Measurements from ENCODE around the gene THRSP. TPM values are rescaled to one million over a fixed set of nuclear protein-coding genes. Genes with fewer than 3 reads are reported as not detected.
"Not testable (repeated sequence)": the region's sequence is repeated elsewhere in the genome, so short reads cannot be mapped to it uniquely, and the experiment has no call there.

Gene THRSP
- total RNA-seq, 4 donors from 2014 or later, result 12.7 to 119 (median 15.6) TPM

DNA sequence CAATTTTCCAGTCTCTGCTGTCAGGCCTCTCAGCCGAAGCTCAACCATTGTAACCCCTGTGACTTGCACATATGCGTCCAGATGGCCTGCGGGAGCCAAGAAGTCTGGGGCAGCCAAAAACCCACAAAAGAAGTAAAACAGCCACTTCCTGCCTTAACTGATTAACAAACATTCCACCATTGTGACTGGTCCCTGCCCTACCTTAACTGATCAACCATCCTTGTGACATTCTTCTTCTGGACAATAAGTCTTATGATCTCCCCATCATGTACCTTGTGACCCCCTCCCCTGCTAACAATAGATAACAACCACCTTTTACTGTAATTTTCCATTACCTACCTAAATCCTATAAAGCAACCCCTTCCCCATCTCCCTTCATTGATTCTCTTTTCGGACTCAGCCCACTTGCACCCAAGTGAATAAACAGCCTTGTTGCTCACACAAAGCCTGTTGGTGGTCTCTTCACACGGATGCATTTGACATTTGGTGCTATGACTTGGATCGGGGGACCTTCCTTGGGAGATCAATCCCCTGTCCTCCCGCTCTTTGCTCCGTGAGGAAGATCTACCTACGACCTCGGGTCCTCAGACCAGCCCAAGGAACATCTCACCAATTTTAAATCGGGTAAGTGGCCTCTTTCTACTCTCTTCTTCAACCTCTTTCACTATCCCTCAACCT lies 17.3 kb downstream of the THRSP start:
- DNase-seq (ENCODE audit: low spot score) (no peak), ATAC-seq (ENCODE audit: low FRiP score) (no peak)
- TF ChIP-seq, protein P1, sequence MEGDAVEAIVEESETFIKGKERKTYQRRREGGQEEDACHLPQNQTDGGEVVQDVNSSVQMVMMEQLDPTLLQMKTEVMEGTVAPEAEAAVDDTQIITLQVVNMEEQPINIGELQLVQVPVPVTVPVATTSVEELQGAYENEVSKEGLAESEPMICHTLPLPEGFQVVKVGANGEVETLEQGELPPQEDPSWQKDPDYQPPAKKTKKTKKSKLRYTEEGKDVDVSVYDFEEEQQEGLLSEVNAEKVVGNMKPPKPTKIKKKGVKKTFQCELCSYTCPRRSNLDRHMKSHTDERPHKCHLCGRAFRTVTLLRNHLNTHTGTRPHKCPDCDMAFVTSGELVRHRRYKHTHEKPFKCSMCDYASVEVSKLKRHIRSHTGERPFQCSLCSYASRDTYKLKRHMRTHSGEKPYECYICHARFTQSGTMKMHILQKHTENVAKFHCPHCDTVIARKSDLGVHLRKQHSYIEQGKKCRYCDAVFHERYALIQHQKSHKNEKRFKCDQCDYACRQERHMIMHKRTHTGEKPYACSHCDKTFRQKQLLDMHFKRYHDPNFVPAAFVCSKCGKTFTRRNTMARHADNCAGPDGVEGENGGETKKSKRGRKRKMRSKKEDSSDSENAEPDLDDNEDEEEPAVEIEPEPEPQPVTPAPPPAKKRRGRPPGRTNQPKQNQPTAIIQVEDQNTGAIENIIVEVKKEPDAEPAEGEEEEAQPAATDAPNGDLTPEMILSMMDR (IDR thresholded peaks at IDR 0.05), result no peak

DNA sequence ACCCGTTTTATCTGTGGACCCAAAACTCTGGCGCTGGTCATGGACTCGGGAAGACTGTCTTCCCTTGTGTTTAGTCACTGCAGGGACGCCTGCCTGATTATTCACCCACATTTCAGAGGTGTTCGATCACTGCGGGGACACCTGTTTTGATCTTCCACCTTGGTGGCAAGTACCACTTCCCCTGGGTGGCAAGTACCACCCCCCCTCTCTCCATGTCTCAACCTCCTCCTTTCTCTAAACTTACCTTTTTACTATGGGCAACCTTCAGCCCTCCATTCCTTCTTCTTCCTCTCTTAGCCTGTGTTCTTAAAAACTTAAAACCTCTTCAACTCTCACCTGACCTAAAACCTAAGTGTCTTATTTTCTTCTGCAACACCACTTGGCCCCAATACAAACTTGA lies 17.9 kb downstream of the THRSP start:
- TF ChIP-seq, protein P1 (IDR thresholded peaks at IDR 0.05), result no peak
- DNase-seq (ENCODE audit: low spot score) (no peak), ATAC-seq (ENCODE audit: low FRiP score) (no peak)

DNA sequence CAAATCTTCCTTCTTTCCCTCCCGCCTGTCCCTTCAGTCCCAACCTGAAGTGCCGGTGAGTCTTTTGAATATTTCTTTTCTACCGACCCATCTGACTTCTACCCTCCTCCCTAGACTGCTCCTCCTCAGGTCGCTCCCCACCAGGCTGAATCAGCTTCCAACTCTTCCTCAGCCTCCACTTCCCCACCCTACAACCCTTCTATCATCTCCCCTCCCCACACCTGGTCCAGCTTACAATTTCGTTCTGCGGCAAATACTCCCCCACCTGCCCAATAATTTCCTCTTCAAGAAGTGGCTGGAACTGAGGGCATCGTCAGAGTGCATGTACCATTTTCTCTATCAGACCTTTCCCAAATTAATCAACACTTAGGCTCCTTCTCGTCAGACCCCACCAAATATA lies 18.5 kb downstream of the THRSP start:
- TF ChIP-seq, protein P1 (IDR thresholded peaks at IDR 0.05), result no peak
- DNase-seq (ENCODE audit: low spot score), result no peak
- no peak for ATAC-seq (ENCODE audit: low FRiP score)

DNA sequence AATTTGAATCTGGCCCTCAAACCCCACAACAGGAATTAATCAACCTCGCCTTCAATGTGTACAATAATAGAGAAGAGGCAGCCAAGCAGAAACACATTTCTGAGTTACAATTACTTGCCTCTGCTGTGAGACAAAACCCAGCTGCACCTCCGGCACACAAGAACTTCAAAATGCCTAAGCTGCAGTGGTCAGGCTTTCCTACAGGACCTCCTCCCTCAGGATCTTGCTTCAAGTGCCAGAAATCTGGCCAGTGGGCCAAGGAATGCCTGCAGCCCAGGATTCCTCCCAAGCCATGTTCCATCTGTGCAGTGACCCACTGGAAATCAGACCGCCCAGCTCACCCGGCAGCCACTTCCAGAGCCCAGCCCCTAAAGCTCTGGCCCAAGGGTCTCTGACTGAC lies 19.4 kb downstream of the THRSP start:
- DNase-seq (ENCODE audit: low spot score), result no peak
- no peak for ATAC-seq (ENCODE audit: low FRiP score)
- TF ChIP-seq, protein P1 (IDR thresholded peaks at IDR 0.05), result no peak

DNA sequence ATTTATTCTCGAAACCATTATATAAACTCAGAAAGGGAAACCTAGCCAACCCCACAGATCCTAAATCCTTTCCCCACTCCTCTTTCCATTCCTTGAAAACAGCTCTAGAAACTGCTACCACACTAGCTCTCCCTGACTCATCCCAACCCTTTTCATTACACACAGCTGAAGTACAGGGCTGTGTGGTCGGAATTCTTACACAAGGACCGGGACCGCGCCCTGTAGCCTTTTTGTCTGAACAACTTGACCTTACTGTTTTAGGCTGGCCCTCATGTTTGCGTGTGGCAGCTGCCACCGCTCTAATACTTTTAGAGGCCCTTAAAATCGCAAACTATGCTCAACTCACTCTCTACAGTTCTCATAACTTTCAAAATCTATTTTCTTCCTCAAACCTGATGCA lies 20.8 kb downstream of the THRSP start:
- not testable (repeated sequence) for ATAC-seq (ENCODE audit: low FRiP score); DNase-seq (ENCODE audit: low spot score)

DNA sequence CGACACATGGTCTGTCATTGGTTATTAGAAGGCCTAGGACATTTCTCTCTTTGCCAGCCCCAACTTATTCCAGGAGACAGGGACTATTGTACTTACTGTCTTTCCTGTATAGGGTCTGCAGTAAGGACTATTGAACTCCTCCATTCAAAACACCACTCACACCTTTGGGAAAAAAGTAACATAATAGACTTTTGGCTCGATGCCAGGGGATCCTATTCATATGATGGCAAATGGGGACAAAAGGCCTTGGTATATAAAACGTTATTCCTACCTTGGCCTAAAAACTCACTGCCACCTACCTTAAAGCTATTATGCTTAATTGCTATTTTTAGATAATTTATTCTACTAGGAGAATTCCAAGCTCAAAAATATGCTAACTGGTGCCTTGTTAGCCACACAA lies 22.3 kb downstream of the THRSP start:
- TF ChIP-seq, protein P1 (IDR thresholded peaks at IDR 0.05), result no peak
- ATAC-seq (ENCODE audit: low FRiP score), result no peak

DNA sequence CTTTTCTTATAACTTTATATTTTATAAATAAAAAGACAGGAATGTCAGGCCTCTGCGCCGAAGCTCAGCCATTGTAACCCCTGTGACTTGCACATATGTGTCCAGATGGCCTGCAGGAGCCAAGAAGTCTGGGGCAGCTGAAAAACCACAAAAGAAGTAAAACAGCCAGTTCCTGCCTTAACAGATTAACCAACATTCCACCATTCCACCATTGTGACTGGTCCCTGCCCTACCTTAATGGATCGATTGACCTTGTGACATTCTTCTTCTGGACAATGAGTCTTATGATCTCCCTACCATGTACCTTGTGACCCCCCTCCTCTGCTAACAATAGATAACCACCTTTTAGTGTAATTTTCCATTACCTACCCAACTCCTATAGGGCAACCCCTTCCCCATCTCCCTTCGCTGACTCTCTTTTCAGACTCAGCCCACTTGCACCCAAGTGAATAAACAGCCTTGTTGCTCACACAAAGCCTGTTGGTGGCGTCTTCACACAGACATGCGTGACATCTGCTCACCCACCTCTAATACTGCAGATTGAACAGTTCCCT lies 22.9 kb downstream of the THRSP start:
- not testable (repeated sequence) for DNase-seq (ENCODE audit: low spot score); ATAC-seq (ENCODE audit: low FRiP score)

More for the DNA sequence above, 22.3 kb downstream of the THRSP start:
- no peak for DNase-seq (ENCODE audit: low spot score)

DNA sequence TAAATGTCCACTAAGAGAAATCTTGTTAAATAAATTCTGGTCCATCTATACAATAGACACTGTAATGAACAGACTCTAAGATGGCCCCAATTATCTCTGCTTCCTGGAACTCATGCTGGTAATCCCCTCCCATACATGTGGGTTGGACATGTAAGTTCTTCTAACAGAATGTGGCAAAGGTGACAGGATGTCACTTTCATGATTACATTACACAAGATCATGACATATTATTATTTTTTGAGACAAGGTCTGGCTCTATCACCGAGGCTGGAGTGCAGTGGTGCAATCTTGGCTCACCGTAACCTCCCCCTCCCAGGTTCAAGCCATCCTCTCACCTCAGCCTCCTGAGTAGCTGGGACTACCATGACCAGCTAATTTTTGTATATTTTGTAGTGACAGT lies 30.6 kb downstream of the THRSP start:
- no peak for DNase-seq (ENCODE audit: low spot score)
- TF ChIP-seq, protein P1 (IDR thresholded peaks at IDR 0.05), result no peak
- ATAC-seq (ENCODE audit: low FRiP score), result no peak

Measured in omental fat pad (tissue), 4 donors.